HEK293 (cell line): ENCODE data around the gene XRN1.

ENCODE experiments used
- CTCF ChIA-PET: fragments of 350-600 bp; formaldehyde crosslinking; extraction: SDS; loops from one replicate; lab custom pipeline; 2021; ENCODE audit warnings: antibody characterized with exemption; lab: Yijun Ruan, JAX
- POLR2A ChIA-PET: fragments of 300-600 bp; formaldehyde crosslinking; extraction: SDS; loops from one replicate; lab custom pipeline; 2020; ENCODE audit warnings: antibody characterized with exemption, inconsistent platforms; lab: Yijun Ruan, JAX
- H3K27ac ChIP-seq: fragments of 200-500 bp; sonication (Bioruptor generic); 2 replicates; pipeline ENCODE4 v1.5.1; 2014; ENCODE audit warnings: low read depth, low read length, control low read depth, inconsistent platforms; ENCODE audit errors: extremely low read depth
- H3K36me3 ChIP-seq, 2 experiments: fragments of 200-500 bp in 1 of 2; sonication (Bioruptor generic) in 1 of 2; 1 replicate in 1 of 2; 2 replicates in 1 of 2; pipeline ENCODE4 v1.5.1; 2014 to 2017; ENCODE audit warnings: inconsistent platforms in 2 of 2, low read length in 2 of 2; ENCODE audit not compliant: control insufficient read depth in 2 of 2, insufficient read depth in 1 of 2
- H3K4me1 ChIP-seq: fragments of 200-500 bp; sonication (Bioruptor generic); 2 replicates; pipeline ENCODE4 v1.5.1; 2014; ENCODE audit warnings: mild to moderate bottlenecking, low read length, inconsistent platforms; ENCODE audit not compliant: control insufficient read depth, insufficient read depth
- H3K4me3 ChIP-seq: 2 replicates; pipeline ENCODE4 v1.5.1; 2011; ENCODE audit warnings: low read depth, mild to moderate bottlenecking, control low read depth, low read length, moderate library complexity
- H3K9me3 ChIP-seq: fragments of 200-500 bp; sonication (Bioruptor generic); 2 replicates; pipeline ENCODE4 v1.5.1; 2014; ENCODE audit warnings: low read depth, low read length, inconsistent platforms; ENCODE audit not compliant: control insufficient read depth, insufficient read depth
- BCL11A ChIP-seq: fragments of 450-650 bp; formaldehyde crosslinking; IDR thresholded peaks from 2 replicates; pipeline ENCODE4 v1.5.1; 2016; ENCODE audit warnings: low read depth, missing biosample characterization, missing genetic modification characterization
- ELK4 ChIP-seq: IDR thresholded peaks from 2 replicates; pipeline ENCODE4 v1.6.1; 2011; ENCODE audit warnings: mild to moderate bottlenecking, low read depth, low read length, borderline replicate concordance
- GLIS1 ChIP-seq: fragments of 450-650 bp; formaldehyde crosslinking; IDR thresholded peaks from 2 replicates; pipeline ENCODE4 v1.5.1; 2016; ENCODE audit warnings: missing biosample characterization, missing genetic modification characterization
- HOXA7 ChIP-seq: sonication (generic); formaldehyde crosslinking; IDR thresholded peaks from 2 replicates; pipeline ENCODE4 v1.8.1; 2022; ENCODE audit warnings: missing genetic modification reagents, borderline replicate concordance
- KLF10 ChIP-seq: fragments of 450-650 bp; IDR thresholded peaks from 2 replicates; pipeline ENCODE4 v1.5.1; 2018; ENCODE audit warnings: missing biosample characterization, mild to moderate bottlenecking, missing genetic modification characterization
- KLF8 ChIP-seq: fragments of 450-650 bp; formaldehyde crosslinking; IDR thresholded peaks from 2 replicates; pipeline ENCODE4 v1.5.1; 2016; ENCODE audit warnings: missing biosample characterization, missing genetic modification characterization
- MYNN ChIP-seq: fragments of 450-650 bp; formaldehyde crosslinking; IDR thresholded peaks from 2 replicates; pipeline ENCODE4 v1.5.1; 2016; ENCODE audit warnings: missing biosample characterization, missing genetic modification characterization, borderline replicate concordance
- ZBTB8A ChIP-seq: fragments of 450-650 bp; formaldehyde crosslinking; IDR thresholded peaks from 2 replicates; pipeline ENCODE4 v1.5.1; 2016; ENCODE audit warnings: missing biosample characterization, missing genetic modification characterization
- ZFP3 ChIP-seq: fragments of 450-650 bp; formaldehyde crosslinking; IDR thresholded peaks from 2 replicates; pipeline ENCODE4 v1.5.1; 2016; ENCODE audit warnings: low read depth, missing biosample characterization, missing genetic modification characterization
- ZNF112 ChIP-seq: fragments of 450-650 bp; formaldehyde crosslinking; IDR thresholded peaks from 2 replicates; pipeline ENCODE4 v1.5.0; 2017; ENCODE audit warnings: missing biosample characterization, missing genetic modification characterization
- ZNF132 ChIP-seq: fragments of 450-650 bp; formaldehyde crosslinking; IDR thresholded peaks from 2 replicates; pipeline ENCODE4 v1.5.1; 2017; ENCODE audit warnings: missing biosample characterization, missing genetic modification characterization, borderline replicate concordance
- ZNF248 ChIP-seq: fragments of 450-650 bp; formaldehyde crosslinking; IDR thresholded peaks from 2 replicates; pipeline ENCODE4 v1.5.1; 2017; ENCODE audit warnings: missing biosample characterization, missing genetic modification characterization
- ZNF324 ChIP-seq: fragments of 450-650 bp; formaldehyde crosslinking; IDR thresholded peaks from 2 replicates; pipeline ENCODE4 v1.5.1; 2016; ENCODE audit warnings: missing biosample characterization, missing genetic modification characterization
- ZNF426 ChIP-seq: fragments of 450-650 bp; formaldehyde crosslinking; IDR thresholded peaks from 2 replicates; pipeline ENCODE4 v1.5.1; 2017; ENCODE audit warnings: missing biosample characterization, missing genetic modification characterization, mild to moderate bottlenecking, inconsistent platforms, moderate library complexity
- ZNF530 ChIP-seq: fragments of 450-650 bp; formaldehyde crosslinking; IDR thresholded peaks from 2 replicates; pipeline ENCODE4 v1.5.1; 2016; ENCODE audit warnings: low read depth, missing biosample characterization, missing genetic modification characterization
- ZNF560 ChIP-seq: fragments of 450-650 bp; formaldehyde crosslinking; IDR thresholded peaks from 2 replicates; pipeline ENCODE4 v1.5.1; 2017; ENCODE audit warnings: missing biosample characterization, missing genetic modification characterization, borderline replicate concordance
- ZNF621 ChIP-seq: fragments of 450-650 bp; formaldehyde crosslinking; IDR thresholded peaks from 2 replicates; pipeline ENCODE4 v1.5.1; 2017; ENCODE audit warnings: missing biosample characterization, missing genetic modification characterization
- ZNF629 ChIP-seq: fragments of 450-650 bp; formaldehyde crosslinking; IDR thresholded peaks from 2 replicates; pipeline ENCODE4 v1.5.1; 2017; ENCODE audit warnings: missing biosample characterization, missing genetic modification characterization
- ZNF670 ChIP-seq: fragments of 450-650 bp; formaldehyde crosslinking; IDR thresholded peaks from 2 replicates; pipeline ENCODE4 v1.5.1; 2016; ENCODE audit warnings: missing biosample characterization, missing genetic modification characterization, low read depth
- ZNF776 ChIP-seq: fragments of 450-650 bp; formaldehyde crosslinking; IDR thresholded peaks from 2 replicates; pipeline ENCODE4 v1.5.0; 2017; ENCODE audit warnings: missing biosample characterization, missing genetic modification characterization, borderline replicate concordance
- ZNF792 ChIP-seq: fragments of 450-650 bp; formaldehyde crosslinking; IDR thresholded peaks from 2 replicates; pipeline ENCODE4 v1.5.1; 2016; ENCODE audit warnings: missing biosample characterization, missing genetic modification characterization
- ZSCAN23 ChIP-seq: fragments of 450-650 bp; formaldehyde crosslinking; IDR thresholded peaks from 2 replicates; pipeline ENCODE4 v1.5.1; 2016; ENCODE audit warnings: missing biosample characterization, missing genetic modification characterization
- TF ChIP-seq, protein P1 (sequence below): fragments of 450-650 bp; IDR thresholded peaks from 2 replicates; pipeline ENCODE4 v1.5.1; 2018; ENCODE audit warnings: missing biosample characterization, mild to moderate bottlenecking, missing genetic modification characterization
- TF ChIP-seq, protein P2 (sequence below): fragments of 450-650 bp; formaldehyde crosslinking; IDR thresholded peaks from 2 replicates; pipeline ENCODE4 v1.5.1; 2017; ENCODE audit warnings: missing biosample characterization, missing genetic modification characterization

Gene XRN1

DNA sequence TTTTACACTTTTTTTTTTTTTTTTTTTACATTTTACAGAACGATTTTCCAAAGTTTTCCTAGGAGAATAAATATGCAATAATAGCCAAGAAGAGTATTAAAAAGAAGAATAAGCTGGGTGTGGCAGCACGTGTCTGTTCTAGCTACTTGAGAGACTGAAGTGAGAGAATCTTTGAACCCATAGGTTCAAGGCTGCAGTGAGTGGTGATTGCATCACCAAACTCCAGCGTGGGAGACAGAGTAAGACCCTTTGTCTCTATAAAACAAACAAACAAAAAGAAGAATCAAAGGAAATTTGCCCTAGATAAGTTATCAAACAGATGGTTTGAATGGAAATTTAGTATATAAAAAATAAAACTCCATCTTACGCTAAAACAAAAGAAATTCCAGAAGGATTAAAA is 13.3 kb downstream of the XRN1 start:
- no peak for TF ChIP-seq GLIS1
- TF ChIP-seq, all 188 proteins: peak for 0
- Histone ChIP-seq H3K4me3 (no peak overlapping the region), H3K36me3 (peaks cover 0 to 25% of the 10 kb centered on the region in 2 experiments; a peak in 2 of 3 replicates), H3K4me1 (no peaks in the 10 kb centered on the region), H3K27ac (no peak overlapping the region), H3K9me3 (no peaks in the 10 kb centered on the region)
- POLR2A ChIA-PET, result interaction anchor here (0.7 kb wide), 1 partner anchor 52 kb away, joined by 7 read pairs; no protein-coding TSS in a partner anchor
- CTCF ChIA-PET, result no interaction called here

DNA sequence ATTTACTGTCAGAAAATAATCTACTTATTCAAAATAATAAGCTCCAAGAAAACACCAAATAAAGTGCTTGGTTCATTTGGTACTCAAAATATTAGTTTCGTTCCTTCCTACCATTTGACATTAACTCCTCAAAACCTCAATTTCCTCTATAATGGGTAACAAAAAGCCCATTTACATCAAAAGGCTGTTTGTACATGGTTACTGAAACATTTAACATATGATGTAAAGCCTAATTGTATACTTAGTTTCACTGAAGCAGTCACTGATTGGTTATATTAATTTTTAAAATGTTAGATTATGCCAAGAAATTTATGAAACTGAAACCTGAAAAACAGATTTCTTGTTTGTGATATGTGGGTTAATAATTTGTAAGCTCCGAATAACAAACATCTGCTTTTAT is 14.7 kb downstream of the XRN1 start:
- no peak for TF ChIP-seq ZNF792 (tag by site-specific recombination)
- ChIA-PET CTCF (no interaction called here), POLR2A (no interaction called here)
- Histone ChIP-seq H3K4me3 (no peak overlapping the region), H3K27ac (no peak overlapping the region), H3K9me3 (no peaks in the 10 kb centered on the region), H3K36me3 (peaks cover 0 to 30% of the 10 kb centered on the region in 2 experiments; a peak in 2 of 3 replicates), H3K4me1 (no peaks in the 10 kb centered on the region)

DNA sequence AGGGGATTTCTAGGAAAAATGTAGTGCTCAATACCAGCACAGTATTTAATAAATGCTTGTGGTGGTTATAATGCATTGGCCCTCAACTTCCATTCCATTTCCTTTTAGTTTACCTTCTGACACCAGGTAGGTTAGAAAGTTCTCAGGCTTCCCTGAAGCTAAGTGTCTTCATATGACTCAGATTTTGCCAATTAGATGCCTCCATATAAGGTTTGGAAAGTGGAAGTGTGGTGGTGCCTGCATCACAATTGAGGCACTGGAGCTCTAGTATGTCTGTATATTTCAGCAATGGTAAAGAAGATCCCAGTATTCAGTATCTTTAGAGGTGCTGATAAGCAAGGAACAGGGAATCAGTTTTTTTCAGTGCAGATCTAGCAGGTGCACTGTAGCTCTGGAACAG is 18.3 kb downstream of the XRN1 start:
- no peak overlapping the region for H3K4me3 ChIP-seq
- ChIA-PET POLR2A (no interaction called here), CTCF (interaction anchor here (0.6 kb wide), 1 partner anchor 942 kb away, joined by 3 read pairs; no protein-coding TSS in a partner anchor)
- no peaks in the 10 kb centered on the region for H3K9me3 ChIP-seq
- H3K4me1 ChIP-seq, result no peaks in the 10 kb centered on the region
- peaks cover 0 to 34% of the 10 kb centered on the region in 2 experiments; a peak in 2 of 3 replicates for H3K36me3 ChIP-seq
- TF ChIP-seq MYNN (no peak), ZSCAN23 (no peak), ZNF621 (tag by site-specific recombination) (no peak), ZBTB8A (no peak), HOXA7 (no peak), ZNF426 (no peak), ZNF776 (tag by site-specific recombination) (no peak), ZNF324 (tag by site-specific recombination) (no peak), KLF8 (tag by site-specific recombination) (no peak), KLF10 (tag by site-specific recombination) (no peak), ZNF629 (no peak)
- TF ChIP-seq, protein P1, sequence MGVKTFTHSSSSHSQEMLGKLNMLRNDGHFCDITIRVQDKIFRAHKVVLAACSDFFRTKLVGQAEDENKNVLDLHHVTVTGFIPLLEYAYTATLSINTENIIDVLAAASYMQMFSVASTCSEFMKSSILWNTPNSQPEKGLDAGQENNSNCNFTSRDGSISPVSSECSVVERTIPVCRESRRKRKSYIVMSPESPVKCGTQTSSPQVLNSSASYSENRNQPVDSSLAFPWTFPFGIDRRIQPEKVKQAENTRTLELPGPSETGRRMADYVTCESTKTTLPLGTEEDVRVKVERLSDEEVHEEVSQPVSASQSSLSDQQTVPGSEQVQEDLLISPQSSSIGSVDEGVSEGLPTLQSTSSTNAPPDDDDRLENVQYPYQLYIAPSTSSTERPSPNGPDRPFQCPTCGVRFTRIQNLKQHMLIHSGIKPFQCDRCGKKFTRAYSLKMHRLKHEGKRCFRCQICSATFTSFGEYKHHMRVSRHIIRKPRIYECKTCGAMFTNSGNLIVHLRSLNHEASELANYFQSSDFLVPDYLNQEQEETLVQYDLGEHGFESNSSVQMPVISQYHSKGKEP (tag by site-specific recombination), result no peak
- H3K27ac ChIP-seq, result no peak overlapping the region

GRCh38 chr3:142424754-142425153 is 23.1 kb downstream of the XRN1 start:
- no peaks in the 10 kb centered on the region for H3K9me3 ChIP-seq
- peaks cover 5 to 43% of the 10 kb centered on the region in 2 experiments; a peak in 2 of 3 replicates for H3K36me3 ChIP-seq
- H3K4me3 ChIP-seq, result no peak overlapping the region
- no peaks in the 10 kb centered on the region for H3K4me1 ChIP-seq
- ChIA-PET CTCF (no interaction called here), POLR2A (no interaction called here)
- H3K27ac ChIP-seq, result no peak overlapping the region
- TF ChIP-seq ZNF560 (tag by site-specific recombination), result no peak
- TF ChIP-seq ZNF248 (tag by site-specific recombination), result no peak
- TF ChIP-seq BCL11A, result no peak
- TF ChIP-seq ZNF670, result no peak
- no peak for TF ChIP-seq ZNF112
- no peak for TF ChIP-seq ZNF530
- no peak for TF ChIP-seq ZNF132 (tag by site-specific recombination)
- TF ChIP-seq, protein P2, sequence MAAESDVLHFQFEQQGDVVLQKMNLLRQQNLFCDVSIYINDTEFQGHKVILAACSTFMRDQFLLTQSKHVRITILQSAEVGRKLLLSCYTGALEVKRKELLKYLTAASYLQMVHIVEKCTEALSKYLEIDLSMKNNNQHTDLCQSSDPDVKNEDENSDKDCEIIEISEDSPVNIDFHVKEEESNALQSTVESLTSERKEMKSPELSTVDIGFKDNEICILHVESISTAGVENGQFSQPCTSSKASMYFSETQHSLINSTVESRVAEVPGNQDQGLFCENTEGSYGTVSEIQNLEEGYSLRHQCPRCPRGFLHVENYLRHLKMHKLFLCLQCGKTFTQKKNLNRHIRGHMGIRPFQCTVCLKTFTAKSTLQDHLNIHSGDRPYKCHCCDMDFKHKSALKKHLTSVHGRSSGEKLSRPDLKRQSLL (tag by site-specific recombination), result no peak
- TF ChIP-seq ELK4, result no peak
- no peak for TF ChIP-seq ZFP3 (tag by site-specific recombination)
